IMR-90 (cell line): Measurements from ENCODE around the gene CNKSR3. TPM values are rescaled to one million over a fixed set of nuclear protein-coding genes. Genes with fewer than 3 reads are reported as not detected.

Experiments used
- ATAC-seq: fragments of 200-7000 bp; cut with Tn5 transposase; 2 replicates; pipeline ENCODE4 v1.9.1; 2020; ENCODE audit warnings: low read depth, mild to moderate bottlenecking, moderate library complexity
- BruUV-seq: library from RNA; stranded (reverse); fragments of 400-500 nt; replicated peaks from 2 replicates; lab custom pipeline; 2021; lab: Mats Ljungman, UMichigan
- CTCF ChIA-PET: fragments of 300-600 bp; formaldehyde crosslinking; extraction: SDS; loops from one replicate; lab custom pipeline; 2021; ENCODE audit warnings: antibody characterized with exemption; lab: Yijun Ruan, JAX
- POLR2A ChIA-PET: fragments of 300-600 bp; sonication (Branson Sonifier 250); formaldehyde crosslinking; loops from one replicate; lab custom pipeline; 2022; ENCODE audit warnings: antibody characterized with exemption; ENCODE audit not compliant: unreplicated experiment; lab: Charles Lee
- DNase-seq: peaks from one replicate; pipeline ENCODE4 v3.0.0; 2013
- H2AFZ ChIP-seq: replicated peaks from 2 replicates; pipeline ENCODE3; 2013; ENCODE audit warnings: low read length, mild to moderate bottlenecking; ENCODE audit not compliant: poor library complexity
- H2AK5ac ChIP-seq: 2 replicates; pipeline ENCODE4 v1.6.1; 2013; ENCODE audit warnings: low read depth, low read length, inconsistent platforms
- H2AK9ac ChIP-seq: replicated peaks from 2 replicates; pipeline ENCODE3; 2013; ENCODE audit warnings: mild to moderate bottlenecking, low read depth, low read length, moderate library complexity; ENCODE audit not compliant: poor library complexity
- H2BK120ac ChIP-seq: 2 replicates; pipeline ENCODE4 v1.6.1; 2013; ENCODE audit warnings: low read depth, low read length, inconsistent platforms
- H2BK15ac ChIP-seq: 3 replicates; pipeline ENCODE4 v1.6.1; 2013; ENCODE audit warnings: low read depth, low read length, inconsistent platforms
- H2BK20ac ChIP-seq: 2 replicates; pipeline ENCODE4 v1.6.1; 2013; ENCODE audit warnings: low read depth, mild to moderate bottlenecking, inconsistent platforms, low read length, moderate library complexity
- H2BK5ac ChIP-seq: 2 replicates; pipeline ENCODE4 v1.6.1; 2013; ENCODE audit warnings: mild to moderate bottlenecking, low read depth, low read length, inconsistent platforms; ENCODE audit not compliant: poor library complexity, severe bottlenecking
- H3K14ac ChIP-seq: replicated peaks from 2 replicates; pipeline ENCODE4 v1.6.1; 2013; ENCODE audit warnings: low read depth, low read length, inconsistent platforms
- H3K18ac ChIP-seq: 2 replicates; pipeline ENCODE4 v1.6.1; 2013; ENCODE audit warnings: low read depth, low read length, control low read depth
- H3K23ac ChIP-seq: 2 replicates; pipeline ENCODE4 v1.6.1; 2013; ENCODE audit warnings: low read depth, low read length, inconsistent platforms
- H3K27ac ChIP-seq: 2 replicates; pipeline ENCODE4 v1.5.1; 2013; ENCODE audit warnings: mild to moderate bottlenecking, control low read depth, low read length; ENCODE audit not compliant: insufficient read depth
- H3K27me3 ChIP-seq: 2 replicates; pipeline ENCODE4 v1.6.1; 2013; ENCODE audit warnings: low read length; ENCODE audit not compliant: control insufficient read depth, insufficient read depth
- H3K36me3 ChIP-seq: 2 replicates; pipeline ENCODE4 v1.6.1; 2013; ENCODE audit warnings: low read length, mixed read lengths; ENCODE audit not compliant: control insufficient read depth, insufficient read depth
- H3K4ac ChIP-seq: 2 replicates; pipeline ENCODE4 v1.6.1; 2013; ENCODE audit warnings: low read depth, low read length, inconsistent platforms
- H3K4me1 ChIP-seq: 2 replicates; pipeline ENCODE4 v1.6.1; 2013; ENCODE audit warnings: low read length, mixed read lengths; ENCODE audit not compliant: control insufficient read depth, insufficient read depth
- H3K4me2 ChIP-seq: 2 replicates; pipeline ENCODE4 v1.6.1; 2013; ENCODE audit warnings: low read depth, mild to moderate bottlenecking, control low read depth, low read length, moderate library complexity
- H3K4me3 ChIP-seq: 2 replicates; pipeline ENCODE4 v1.5.1; 2013; ENCODE audit warnings: low read depth, mild to moderate bottlenecking, control low read depth, low read length, moderate library complexity; ENCODE audit not compliant: insufficient read depth
- H3K56ac ChIP-seq: 2 replicates; pipeline ENCODE4 v1.6.1; 2013; ENCODE audit warnings: low read length, inconsistent platforms; ENCODE audit not compliant: insufficient read depth; ENCODE audit errors: extremely low read depth
- H3K79me1 ChIP-seq, 2 experiments: 2 replicates each; pipeline ENCODE4 v1.6.1; 2013; ENCODE audit warnings: low read length in 2 of 2, inconsistent platforms in 1 of 2, low read depth in 1 of 2
- H3K9ac ChIP-seq: 2 replicates; pipeline ENCODE4 v1.6.1; 2013; ENCODE audit warnings: low read depth, low read length, control low read depth
- H3K9me1 ChIP-seq: 2 replicates; pipeline ENCODE4 v1.6.1; 2013; ENCODE audit warnings: low read length, inconsistent platforms; ENCODE audit not compliant: insufficient read depth
- H3K9me3 ChIP-seq: 2 replicates; pipeline ENCODE4 v1.6.1; 2013; ENCODE audit warnings: low read length; ENCODE audit not compliant: control insufficient read depth, insufficient read depth
- H4K20me1 ChIP-seq: 2 replicates; pipeline ENCODE4 v1.6.1; 2013; ENCODE audit warnings: low read length, inconsistent platforms; ENCODE audit not compliant: insufficient read depth
- H4K5ac ChIP-seq: 2 replicates; pipeline ENCODE4 v1.6.1; 2013; ENCODE audit warnings: mild to moderate bottlenecking, low read depth, low read length, control low read depth
- H4K8ac ChIP-seq, 2 experiments: 2 replicates each; pipeline ENCODE4 v1.6.1; 2013; ENCODE audit warnings: low read depth in 2 of 2, low read length in 2 of 2, control low read depth in 1 of 2, inconsistent platforms in 1 of 2
- H4K91ac ChIP-seq: 2 replicates; pipeline ENCODE4 v1.6.1; 2013; ENCODE audit warnings: low read depth, low read length, inconsistent platforms; ENCODE audit not compliant: insufficient read depth
- BHLHE40 ChIP-seq: fragments of 150-350 bp; IDR thresholded peaks from 2 replicates; pipeline ENCODE4 v1.6.1; 2016; ENCODE audit warnings: mild to moderate bottlenecking, low read depth, low read length
- CEBPB ChIP-seq: IDR thresholded peaks from 2 replicates; pipeline ENCODE4 v1.6.1; 2012; ENCODE audit warnings: low read depth, low read length, improper control_type of control experiment
- CHD1 ChIP-seq: IDR thresholded peaks from 2 replicates; pipeline ENCODE4 v1.6.1; 2012; ENCODE audit warnings: low read depth, low read length, improper control_type of control experiment
- CTCF ChIP-seq: conservative IDR thresholded peaks from 2 replicates; pipeline ENCODE4 v1.5.1; 2012; ENCODE audit warnings: mild to moderate bottlenecking, low read depth, low read length, improper control_type of control experiment
- FOS ChIP-seq: fragments of 150-350 bp; IDR thresholded peaks from 2 replicates; pipeline ENCODE4 v1.6.1; 2016; ENCODE audit warnings: low read depth, low read length
- MAFK ChIP-seq: IDR thresholded peaks from 2 replicates; pipeline ENCODE4 v1.6.1; 2012; ENCODE audit warnings: low read depth, low read length, improper control_type of control experiment
- MAZ ChIP-seq: IDR thresholded peaks from 2 replicates; pipeline ENCODE4 v1.6.1; 2012; ENCODE audit warnings: low read depth, mild to moderate bottlenecking, low read length, improper control_type of control experiment, moderate library complexity, borderline replicate concordance
- MXI1 ChIP-seq: IDR thresholded peaks from 2 replicates; pipeline ENCODE4 v1.6.1; 2012; ENCODE audit warnings: low read depth, mild to moderate bottlenecking, low read length, moderate library complexity, borderline replicate concordance
- NFE2L2 ChIP-seq: fragments of 150-350 bp; IDR thresholded peaks from 2 replicates; pipeline ENCODE4 v1.6.1; 2016; ENCODE audit warnings: low read depth, mild to moderate bottlenecking, low read length
- POLR2A ChIP-seq: IDR thresholded peaks from 2 replicates; pipeline ENCODE4 v1.6.1; 2012; ENCODE audit warnings: mild to moderate bottlenecking, low read depth, low read length
- RAD21 ChIP-seq: IDR thresholded peaks from 2 replicates; pipeline ENCODE4 v1.6.1; 2012; ENCODE audit warnings: low read length, improper control_type of control experiment
- RCOR1 ChIP-seq: IDR thresholded peaks from 2 replicates; pipeline ENCODE4 v1.6.1; 2012; ENCODE audit warnings: mild to moderate bottlenecking, low read length, improper control_type of control experiment; ENCODE audit not compliant: insufficient replicate concordance
- RFX5 ChIP-seq: IDR thresholded peaks from 2 replicates; pipeline ENCODE4 v1.8.0; 2012; ENCODE audit warnings: low read depth, mild to moderate bottlenecking, low read length, moderate library complexity
- SMC3 ChIP-seq: fragments of 150-350 bp; IDR thresholded peaks from 2 replicates; pipeline ENCODE4 v1.6.1; 2016; ENCODE audit warnings: low read depth, mild to moderate bottlenecking, antibody characterized with exemption, low read length, moderate library complexity
- WGBS, 2 experiments: methylation state at CpG; one replicate each; pipeline versions ENCODE4 v1.1.5 to v1.1.7; 2013; ENCODE audit warnings: missing lambda C conversion rate in 2 of 2; ENCODE audit not compliant: insufficient read length in 1 of 2; ENCODE audit errors: extremely low coverage in 2 of 2; 5-methylcytosine and 5-hydroxymethylcytosine counted together
- dilution Hi-C: fragments of 300-500 bp; cut with HindIII; formaldehyde crosslinking; loops from one replicate; pipeline ENCODE4 v1.14.3; 2018; ENCODE audit warnings: low sequenced_read_pairs; ENCODE audit not compliant: unreplicated experiment
- in situ Hi-C: fragments of 300-500 bp; cut with MboI; formaldehyde crosslinking; loops from 3 replicates; pipeline ENCODE4 v1.14.3; 2019; ENCODE audit warnings: low sequenced_read_pairs, inconsistent platforms, mixed read lengths
- intact Hi-C: fragments of 100-400 bp; cut with micrococcal nuclease; formaldehyde crosslinking; loops from 2 replicates; pipeline ENCODE4 v1.10.0; 2022
- polyA plus RNA-seq, 3 experiments: library from polyadenylated mRNA; depleted of rRNA; stranded (reverse); fragments of >200 nt; gene quantifications; 2 replicates each; pipeline ENCODE4 v1.2.3, GENCODE V29; 2012; ENCODE audit warnings: low replicate concordance in 1 of 3
- total RNA-seq: library from RNA; depleted of rRNA; stranded (reverse); fragments of >200 nt; gene quantifications from 2 replicates; pipeline ENCODE4 v1.2.3, GENCODE V29; 2012
- TF ChIP-seq, protein P1 (sequence below): fragments of 150-350 bp; IDR thresholded peaks from 2 replicates; pipeline ENCODE4 v1.6.1; 2017; ENCODE audit warnings: mild to moderate bottlenecking, antibody characterized with exemption, low read length, low read depth
- TF ChIP-seq, protein P2 (sequence below): fragments of 150-350 bp; IDR thresholded peaks from 2 replicates; pipeline ENCODE4 v1.6.1; 2016; ENCODE audit warnings: low read depth, mild to moderate bottlenecking, low read length, moderate library complexity, borderline replicate concordance

Gene CNKSR3
- total and polyA plus RNA-seq, 2 of the 4 experiments (the other 2 are of a cell fraction) = 6.7 to 15.8 TPM

GRCh38 chr6:154466971-154467679, 43.4 kb downstream of the CNKSR3 start:
- Histone ChIP-seq H4K91ac (no peak overlapping the region), H3K4me2 (no peak overlapping the region), H2BK120ac (no peak overlapping the region), H3K79me1 (peaks cover 18 to 58% of the 10 kb centered on the region in 2 experiments), H3K23ac (no peak overlapping the region), H4K8ac (no peak overlapping the region), H4K20me1 (no peaks in the 10 kb centered on the region), H3K4me1 (peaks cover 2% of the 10 kb centered on the region; the same call in 1 of the 2 replicates), H2AFZ (no peak overlapping the region), H3K18ac (no peak overlapping the region), H3K9ac (no peak overlapping the region), H3K27me3 (no peaks in the 10 kb centered on the region), H4K5ac (no peak overlapping the region), H3K36me3 (no peaks in the 10 kb centered on the region), H3K4ac (no peak overlapping the region), H3K9me1 (0 out of 2 replicates have a peak, but pooled peaks cover 5% of the 10 kb centered on the region), H3K14ac (no peak overlapping the region), H2BK15ac (no peak overlapping the region), H3K27ac (no peak overlapping the region), H3K56ac (no peak overlapping the region), H2BK5ac (no peak overlapping the region), H2AK9ac (no peak overlapping the region), H3K9me3 (no peaks in the 10 kb centered on the region; the same call in 1 of the 2 replicates), H2AK5ac (no peak overlapping the region), H2BK20ac (no peak overlapping the region), H3K4me3 (no peak overlapping the region)
- BruUV-seq = no TSS peak
- no peak for TF ChIP-seq MAZ
- TF ChIP-seq POLR2A = no peak
- TF ChIP-seq MXI1 = no peak
- no peak for TF ChIP-seq CEBPB
- no peak for TF ChIP-seq RCOR1
- no peak for TF ChIP-seq CTCF
- TF ChIP-seq CHD1 = no peak
- TF ChIP-seq, protein P1, sequence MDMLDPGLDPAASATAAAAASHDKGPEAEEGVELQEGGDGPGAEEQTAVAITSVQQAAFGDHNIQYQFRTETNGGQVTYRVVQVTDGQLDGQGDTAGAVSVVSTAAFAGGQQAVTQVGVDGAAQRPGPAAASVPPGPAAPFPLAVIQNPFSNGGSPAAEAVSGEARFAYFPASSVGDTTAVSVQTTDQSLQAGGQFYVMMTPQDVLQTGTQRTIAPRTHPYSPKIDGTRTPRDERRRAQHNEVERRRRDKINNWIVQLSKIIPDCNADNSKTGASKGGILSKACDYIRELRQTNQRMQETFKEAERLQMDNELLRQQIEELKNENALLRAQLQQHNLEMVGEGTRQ = no peak
- no peak for TF ChIP-seq MAFK
- TF ChIP-seq RFX5 = no peak
- no peak for TF ChIP-seq SMC3
- TF ChIP-seq FOS = no peak
- no peak for TF ChIP-seq NFE2L2
- TF ChIP-seq RAD21 = no peak
- TF ChIP-seq BHLHE40 = no peak
- TF ChIP-seq, protein P2, sequence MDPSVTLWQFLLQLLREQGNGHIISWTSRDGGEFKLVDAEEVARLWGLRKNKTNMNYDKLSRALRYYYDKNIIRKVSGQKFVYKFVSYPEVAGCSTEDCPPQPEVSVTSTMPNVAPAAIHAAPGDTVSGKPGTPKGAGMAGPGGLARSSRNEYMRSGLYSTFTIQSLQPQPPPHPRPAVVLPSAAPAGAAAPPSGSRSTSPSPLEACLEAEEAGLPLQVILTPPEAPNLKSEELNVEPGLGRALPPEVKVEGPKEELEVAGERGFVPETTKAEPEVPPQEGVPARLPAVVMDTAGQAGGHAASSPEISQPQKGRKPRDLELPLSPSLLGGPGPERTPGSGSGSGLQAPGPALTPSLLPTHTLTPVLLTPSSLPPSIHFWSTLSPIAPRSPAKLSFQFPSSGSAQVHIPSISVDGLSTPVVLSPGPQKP = no peak
- dilution Hi-C loops (no loop called here), intact Hi-C loops (no loop called here), in situ Hi-C loops (no loop called here)
- 63% methylated on average over 3 of the region's 9 CpGs; no CpG with 5 or more reads in 1 of the 2 experiments for WGBS, 2 experiments
- ChIA-PET CTCF (no interaction called here), POLR2A (no interaction called here)
- DNase-seq = no peak
- no peak for ATAC-seq
